Measurements from ENCODE around the gene MYO1A. TPM values are rescaled to one million over a fixed set of nuclear protein-coding genes. Genes with fewer than 3 reads are reported as not detected.

The MYO1A gene
- total RNA-seq, 1 experiment from 2014 or later: 0.26 TPM

DNA sequence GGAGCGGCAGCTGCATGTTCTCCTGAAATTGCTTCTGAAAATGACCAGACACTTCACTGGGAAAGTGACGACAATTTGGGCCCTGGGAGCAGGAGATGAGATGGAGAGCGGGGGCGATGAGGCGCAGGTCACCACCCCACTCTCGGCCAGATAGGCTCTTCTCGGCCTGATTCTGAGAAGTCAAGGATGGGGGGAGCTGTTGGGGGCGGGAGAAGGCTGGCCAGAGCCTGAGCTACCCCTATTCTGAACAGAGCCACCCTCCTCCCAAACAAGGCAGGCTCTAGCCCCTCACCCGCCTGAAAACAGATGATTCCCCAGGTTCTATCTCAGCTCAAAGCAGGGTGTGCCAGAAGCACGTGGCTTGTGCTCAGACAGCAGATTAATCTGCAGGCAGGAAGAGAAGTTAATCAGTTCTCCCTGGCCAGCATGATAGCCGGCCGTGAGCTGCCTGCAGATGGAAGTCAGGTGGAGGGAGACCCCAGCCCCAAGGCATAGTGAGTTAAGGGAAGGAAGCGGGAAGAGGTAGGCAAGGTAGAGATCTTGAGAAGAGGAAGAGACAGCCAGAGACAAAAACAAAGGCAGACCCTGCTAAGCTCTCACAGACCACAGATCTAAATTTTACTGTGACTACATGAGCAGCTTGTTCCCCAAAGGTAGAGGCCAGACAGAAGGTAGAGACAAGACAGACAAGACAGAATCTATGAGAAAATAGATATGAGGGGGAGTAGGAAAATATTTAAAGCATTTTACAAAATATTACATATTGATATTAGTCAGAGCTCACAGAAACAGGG is 22.7 kb downstream of the MYO1A start:
- no peaks in the 10 kb centered on the region for H3K4me1 ChIP-seq (ENCODE audit: insufficient read depth, low read length)
- H3K27ac ChIP-seq (ENCODE audit: insufficient read length, low read depth, low read length): no peak overlapping the region
- H3K4me1 Mint-ChIP-seq: peaks cover 21 to 36% of the 10 kb centered on the region in 2 experiments
- H2BK120ac ChIP-seq (ENCODE audit: low read depth, low read length, poor library complexity, severe bottlenecking): no peak overlapping the region
- no peak overlapping the region for H4K8ac ChIP-seq (replicated peaks; ENCODE audit: insufficient read length, low read depth, low read length)
- no peaks in the 10 kb centered on the region for H3K79me2 ChIP-seq (ENCODE audit: insufficient read depth, low read length)
- no peak overlapping the region for H3K9ac ChIP-seq (ENCODE audit: extremely low read depth, insufficient read length, low read length)
- H3K9me3 ChIP-seq (ENCODE audit: control insufficient read depth, low read depth, low read length): no peaks in the 10 kb centered on the region
- no peak overlapping the region; the same call in 1 of the 2 replicates for H2BK15ac ChIP-seq (ENCODE audit: low read depth, low read length)
- H3K56ac ChIP-seq (ENCODE audit: insufficient read length, low read depth, low read length): no peak overlapping the region
- H3K79me1 ChIP-seq (ENCODE audit: insufficient read depth, low read depth, low read length, poor library complexity, severe bottlenecking): no peaks in the 10 kb centered on the region
- H3K27me3 ChIP-seq (ENCODE audit: insufficient read depth, low read length): no peaks in the 10 kb centered on the region
- H3K36me3 Mint-ChIP-seq (ENCODE audit: insufficient read depth in 1 of 3, low read depth in 3 of 3): no peaks in the 10 kb centered on the region
- H3K4ac ChIP-seq (ENCODE audit: low read depth, low read length): no peak overlapping the region
- H2AK5ac ChIP-seq (ENCODE audit: insufficient read length, low read length): no peak overlapping the region
- no peak overlapping the region for H2BK20ac ChIP-seq (ENCODE audit: low read depth, low read length, poor library complexity, severe bottlenecking)
- H4K20me1 ChIP-seq (ENCODE audit: control insufficient read depth, insufficient read depth, insufficient read length): no peaks in the 10 kb centered on the region
- no peak overlapping the region for H4K5ac ChIP-seq (ENCODE audit: insufficient read length, low read depth, low read length)
- no peak overlapping the region for H3K4me3 Mint-ChIP-seq
- H3K23ac ChIP-seq (ENCODE audit: insufficient read length, low read depth, low read length): no peak overlapping the region
- H3K4me2 ChIP-seq (ENCODE audit: insufficient read depth, insufficient read length, low read length): no peak overlapping the region
- H2BK5ac ChIP-seq (ENCODE audit: insufficient read length, low read length): no peak overlapping the region
- TF ChIP-seq, protein P1, sequence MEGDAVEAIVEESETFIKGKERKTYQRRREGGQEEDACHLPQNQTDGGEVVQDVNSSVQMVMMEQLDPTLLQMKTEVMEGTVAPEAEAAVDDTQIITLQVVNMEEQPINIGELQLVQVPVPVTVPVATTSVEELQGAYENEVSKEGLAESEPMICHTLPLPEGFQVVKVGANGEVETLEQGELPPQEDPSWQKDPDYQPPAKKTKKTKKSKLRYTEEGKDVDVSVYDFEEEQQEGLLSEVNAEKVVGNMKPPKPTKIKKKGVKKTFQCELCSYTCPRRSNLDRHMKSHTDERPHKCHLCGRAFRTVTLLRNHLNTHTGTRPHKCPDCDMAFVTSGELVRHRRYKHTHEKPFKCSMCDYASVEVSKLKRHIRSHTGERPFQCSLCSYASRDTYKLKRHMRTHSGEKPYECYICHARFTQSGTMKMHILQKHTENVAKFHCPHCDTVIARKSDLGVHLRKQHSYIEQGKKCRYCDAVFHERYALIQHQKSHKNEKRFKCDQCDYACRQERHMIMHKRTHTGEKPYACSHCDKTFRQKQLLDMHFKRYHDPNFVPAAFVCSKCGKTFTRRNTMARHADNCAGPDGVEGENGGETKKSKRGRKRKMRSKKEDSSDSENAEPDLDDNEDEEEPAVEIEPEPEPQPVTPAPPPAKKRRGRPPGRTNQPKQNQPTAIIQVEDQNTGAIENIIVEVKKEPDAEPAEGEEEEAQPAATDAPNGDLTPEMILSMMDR (conservative IDR thresholded peaks at IDR 0.05): no peak
- H3K27me3 Mint-ChIP-seq (ENCODE audit: low read depth): peaks cover 7% of the 10 kb centered on the region
- no CpG with 5 or more reads among the region's 13 CpGs for WGBS (ENCODE audit: extremely low coverage, insufficient read length, low lambda C conversion rate)
- no peak overlapping the region for H2BK12ac ChIP-seq (ENCODE audit: insufficient read length, low read depth, low read length)
- no peak for DNase-seq
- H4K91ac ChIP-seq (ENCODE audit: insufficient read length, low read depth, low read length): no peak overlapping the region
- H3K27ac Mint-ChIP-seq: no peak overlapping the region; a peak in 1 of 7 replicates
- H3K9me3 Mint-ChIP-seq: no peaks in the 10 kb centered on the region
- no peak overlapping the region for H3T11ph ChIP-seq (ENCODE audit: low read length)
- H3K23me2 ChIP-seq (ENCODE audit: insufficient read length, low read depth, low read length, poor library complexity, severe bottlenecking): no peaks in the 10 kb centered on the region
- H3K18ac ChIP-seq (ENCODE audit: insufficient read length, low read depth, low read length): no peak overlapping the region
- no peak overlapping the region for H3K14ac ChIP-seq (ENCODE audit: insufficient read depth, low read length)
- no peak overlapping the region for H2AFZ ChIP-seq (ENCODE audit: low read length)

Data from H9 (cell line).